ENCODE data around the gene RNF144B.
"Not testable (repeated sequence)": the region's sequence is repeated elsewhere in the genome, so short reads cannot be mapped to it uniquely, and the experiment has no call there.

The RNF144B gene

DNA sequence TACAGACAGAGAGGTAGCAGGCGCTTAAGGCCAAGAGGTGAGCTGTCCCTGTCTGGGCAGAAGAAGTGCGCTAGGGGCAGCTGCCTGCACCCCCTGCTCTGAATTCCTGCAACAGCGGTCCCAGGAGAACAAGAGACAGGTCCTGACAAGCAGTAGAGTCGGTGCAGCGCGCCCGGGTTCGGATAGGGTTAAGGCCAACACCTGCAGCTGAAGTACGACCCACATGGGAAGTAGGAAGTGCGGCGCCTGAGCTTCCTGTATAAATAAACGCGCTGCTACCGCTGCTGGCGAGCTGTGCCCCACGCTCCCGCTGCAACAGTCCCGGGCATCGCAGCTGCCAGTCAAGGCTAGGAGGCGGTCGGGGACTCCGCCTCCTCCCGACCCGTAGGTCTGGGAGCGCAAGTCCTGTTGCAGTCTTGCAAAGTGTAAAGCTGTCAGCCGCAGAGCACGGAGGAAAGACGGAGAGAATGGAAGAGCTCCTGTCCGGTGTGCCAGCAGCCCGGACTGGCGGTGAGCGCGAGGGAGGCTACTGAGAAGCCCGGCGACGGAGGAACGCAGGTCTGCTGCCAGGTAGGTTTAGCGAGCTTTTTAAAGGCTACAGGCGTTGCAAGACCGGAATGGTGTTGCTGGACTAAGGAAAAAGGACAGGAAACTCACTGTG, at the start of gene RNF144B:
Gene RNF144B (plus strand): TSS at position 290 of the 661 bp plus-strand sequence. CDS start 12,185 bp downstream, outside the sequence.
- DNase-seq (ENCODE audit: low read depth in 1 of 2, low spot score in 1 of 2) = peak; percentile 24 to 54

DNA sequence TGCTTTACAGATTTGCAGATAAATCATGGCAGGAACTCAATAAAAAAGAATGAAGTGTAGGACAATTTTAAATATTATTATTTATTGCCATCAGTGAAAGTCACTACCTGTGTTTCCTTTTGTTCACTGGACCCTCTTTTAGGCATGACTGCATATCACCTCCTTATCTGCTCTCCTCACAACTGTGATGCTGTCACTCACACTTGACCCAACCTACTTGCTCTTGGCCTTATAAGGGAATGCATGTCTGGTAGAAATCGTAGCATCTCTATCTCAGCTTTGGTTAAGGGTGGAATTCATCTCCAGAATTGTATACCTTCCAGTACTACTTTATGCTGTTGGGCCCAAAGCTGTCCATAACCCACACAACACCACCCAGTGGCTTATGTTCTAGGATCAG, 47.6 kb upstream of the RNF144B start:
- DNase-seq (ENCODE audit: low read depth in 1 of 2, low spot score in 1 of 2) = no peak

DNA sequence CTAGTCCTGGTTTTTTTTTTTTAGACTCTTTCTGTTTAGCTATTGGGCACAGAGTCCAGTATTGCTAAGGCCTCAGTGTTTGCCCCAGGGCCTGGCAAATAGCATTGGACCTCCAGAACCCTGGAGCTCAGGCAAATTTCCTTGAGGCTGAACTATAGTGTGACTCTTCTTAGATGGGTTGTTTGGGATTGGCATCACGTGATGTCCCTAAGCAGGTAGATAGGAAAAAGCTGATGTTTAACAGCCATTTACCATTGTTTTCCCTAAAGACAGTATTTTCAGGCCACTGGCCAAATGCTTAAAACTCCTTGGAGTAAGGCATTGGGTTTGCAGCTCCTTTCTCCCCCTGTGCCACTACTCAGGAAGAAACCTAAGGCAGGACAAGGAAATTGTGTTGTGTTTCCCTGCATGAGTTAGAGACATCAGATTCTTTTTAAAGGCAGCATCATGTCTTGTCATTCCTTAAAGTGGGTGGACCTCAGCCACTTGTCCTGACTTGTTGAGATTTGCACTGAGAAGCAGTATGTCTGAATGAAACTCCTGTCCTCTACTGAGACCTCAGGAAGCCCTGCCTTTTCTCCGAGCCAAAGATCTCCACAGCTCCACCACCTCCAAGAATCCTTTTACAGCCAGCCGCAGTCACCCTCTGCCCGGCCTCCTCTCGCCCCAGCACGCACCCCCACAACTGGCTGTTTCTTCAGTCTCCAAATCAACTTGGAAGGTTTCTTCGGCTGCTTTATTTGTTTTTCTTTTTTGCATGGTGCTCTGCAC, 46.2 kb upstream of the RNF144B start:
- DNase-seq (ENCODE audit: low read depth in 1 of 2, low spot score in 1 of 2) = no peak

DNA sequence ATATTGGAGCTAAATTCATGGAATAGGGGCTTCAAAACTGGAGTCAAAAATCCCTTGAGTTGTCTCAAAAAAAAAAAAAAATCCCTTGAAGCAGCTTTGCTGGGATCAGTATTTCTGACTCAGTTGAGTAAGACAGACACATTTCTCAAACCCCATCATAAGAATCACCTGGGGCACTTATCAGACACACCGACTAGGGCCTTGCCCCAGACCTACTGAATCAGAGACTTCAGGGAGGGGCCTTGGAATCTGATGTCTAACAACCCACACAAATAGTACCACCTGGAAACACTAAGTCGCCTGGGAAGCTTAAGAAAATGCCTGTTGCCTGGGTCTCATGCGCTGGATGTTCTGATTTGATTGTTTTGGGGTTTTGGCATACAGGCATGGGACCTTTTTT, 44.9 kb upstream of the RNF144B start:
- DNase-seq (ENCODE audit: low read depth in 1 of 2, low spot score in 1 of 2) = no peak

DNA sequence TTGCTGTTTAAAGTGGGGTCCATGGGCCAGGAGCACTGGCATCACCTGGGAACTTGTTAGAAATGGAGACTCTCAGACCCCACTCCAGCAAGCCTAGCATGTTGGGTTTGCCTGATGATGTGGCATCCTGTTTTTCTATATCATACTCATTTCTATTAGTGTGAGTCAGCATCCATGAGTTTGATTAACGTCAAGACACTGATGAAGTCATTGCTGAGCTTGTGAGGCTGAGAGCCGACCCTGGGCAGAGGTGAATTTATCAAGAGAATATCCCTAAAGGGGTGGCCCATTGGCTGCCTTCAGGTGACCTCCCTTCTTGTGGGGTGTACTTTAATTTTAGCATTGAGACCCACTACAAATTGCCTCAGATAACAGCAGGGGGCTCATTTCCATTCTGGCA, 43.4 kb upstream of the RNF144B start:
- no peak for DNase-seq (ENCODE audit: low read depth in 1 of 2, low spot score in 1 of 2)

DNA sequence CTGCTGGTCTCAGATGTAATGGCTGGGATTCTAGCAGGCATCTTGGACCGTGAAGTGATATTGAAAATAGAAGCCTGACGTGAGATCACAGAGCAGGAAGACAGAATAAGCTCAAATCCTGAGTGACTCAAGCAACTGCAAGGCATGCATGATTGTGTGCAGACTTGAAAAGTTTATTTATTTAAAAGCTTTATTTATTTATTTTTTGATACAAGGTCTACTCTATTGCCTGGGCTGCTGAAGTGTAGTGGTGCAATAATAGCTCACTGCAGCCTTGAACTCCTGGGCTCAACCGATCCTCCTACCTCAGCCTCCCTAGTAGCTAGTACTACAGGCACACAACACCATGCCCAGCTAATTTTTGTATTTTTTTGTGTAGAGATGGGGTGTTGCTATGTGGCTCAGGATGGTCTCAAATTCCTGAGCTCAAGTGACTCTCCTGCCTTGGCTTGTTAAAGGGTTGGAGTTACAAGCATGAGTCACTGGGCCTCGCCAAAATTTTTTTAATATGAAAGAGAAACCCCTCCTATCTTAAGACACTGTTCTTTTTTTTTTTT, 40.1 kb upstream of the RNF144B start:
- no peak for DNase-seq (ENCODE audit: low read depth in 1 of 2, low spot score in 1 of 2)

DNA sequence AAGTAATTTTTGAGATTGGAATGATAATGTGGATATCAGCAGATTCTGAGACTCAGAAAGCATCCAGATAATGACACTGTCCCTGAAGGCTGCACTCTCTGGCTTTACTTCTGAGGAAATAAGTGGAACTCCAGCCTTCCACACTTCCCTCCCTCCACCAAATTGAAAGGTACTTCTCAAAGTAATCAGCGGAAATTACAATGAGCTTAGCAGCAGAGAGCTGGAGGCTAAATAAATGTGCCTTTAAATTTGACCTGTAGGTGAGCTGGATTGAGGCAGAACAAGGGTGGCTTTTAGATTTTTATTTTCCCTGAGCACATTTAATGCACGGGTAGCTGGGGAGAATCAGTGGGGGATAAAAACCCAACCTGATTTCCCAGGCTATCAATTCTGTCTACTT, 39.3 kb upstream of the RNF144B start:
- DNase-seq (ENCODE audit: low read depth in 1 of 2, low spot score in 1 of 2) = no peak

DNA sequence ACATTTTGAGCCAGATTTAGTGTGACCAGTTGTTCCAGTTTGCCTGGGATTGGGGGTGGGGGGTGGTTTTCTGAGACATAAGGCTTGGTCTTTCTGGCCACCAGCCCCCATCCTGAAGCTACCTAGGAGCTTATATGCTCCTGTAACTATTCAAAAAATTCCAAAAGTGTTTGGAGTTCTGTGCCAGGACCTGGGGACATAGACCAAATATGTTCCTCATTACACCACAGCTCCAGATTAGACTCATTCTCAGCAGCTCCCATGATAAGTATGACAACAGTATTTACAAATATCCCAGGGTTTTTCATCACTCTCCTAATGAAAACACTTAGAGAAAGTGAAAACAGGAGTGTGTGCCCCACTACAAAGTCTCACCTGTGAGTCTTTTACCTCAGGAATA, 37.8 kb upstream of the RNF144B start:
- DNase-seq (ENCODE audit: low read depth in 1 of 2, low spot score in 1 of 2) = no peak

DNA sequence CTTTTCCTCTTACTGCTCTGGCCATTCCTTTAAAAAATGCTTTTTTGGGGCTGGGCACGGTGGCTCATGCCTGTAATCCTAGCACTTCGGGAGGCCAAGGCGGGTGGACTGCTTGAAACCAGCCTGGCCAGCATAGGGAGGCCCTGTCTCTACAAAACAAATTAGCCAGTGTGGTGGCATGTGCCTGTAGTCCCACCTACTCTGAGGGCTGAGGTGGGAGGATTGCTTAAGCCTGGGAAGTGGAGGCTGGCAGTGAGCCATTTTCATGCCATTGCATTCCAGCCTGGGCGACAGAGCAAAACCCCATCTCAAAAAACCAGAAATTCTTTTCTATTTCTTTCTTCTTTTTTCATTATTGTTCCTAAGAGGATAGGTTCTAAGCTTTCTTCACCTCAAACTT, 36.9 kb upstream of the RNF144B start:
- DNase-seq (ENCODE audit: low read depth in 1 of 2, low spot score in 1 of 2) = no peak

DNA sequence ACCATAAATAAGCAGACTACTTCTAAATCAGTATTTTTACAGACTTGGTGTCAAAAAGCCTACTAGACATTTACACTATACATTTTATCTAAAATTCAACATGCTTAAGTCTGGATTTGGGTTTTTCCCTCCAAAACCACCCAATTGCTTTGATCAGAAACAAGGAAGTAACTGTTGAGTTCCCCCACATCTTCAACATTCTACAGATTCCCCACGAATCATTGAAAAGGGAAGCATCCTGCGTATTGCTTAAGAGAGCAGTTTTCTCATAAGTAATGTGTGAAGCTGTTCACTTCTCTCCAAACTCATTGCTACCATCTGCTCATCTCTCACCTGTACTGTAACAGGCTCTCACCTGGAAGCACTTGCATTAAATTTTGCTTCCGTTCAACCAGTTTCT, 36.4 kb upstream of the RNF144B start:
- no peak for DNase-seq (ENCODE audit: low read depth in 1 of 2, low spot score in 1 of 2)

DNA sequence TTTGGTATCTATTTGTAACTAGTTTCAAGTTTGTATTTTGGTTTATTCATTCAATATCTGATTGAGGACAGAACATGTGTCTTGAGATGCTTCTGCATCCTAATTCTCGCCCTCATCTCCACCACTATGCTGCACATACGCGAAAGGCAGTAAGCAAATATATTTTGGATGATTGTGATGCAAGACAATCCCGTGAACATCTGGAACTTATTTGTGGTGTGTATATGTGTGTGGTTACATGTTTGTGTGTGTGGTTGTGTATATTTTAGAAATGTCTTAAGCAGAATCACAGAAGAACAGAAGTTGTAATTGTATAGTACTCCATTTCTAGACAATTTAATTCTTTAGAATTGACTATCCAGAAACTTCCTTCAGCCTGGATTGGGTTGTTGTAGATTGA, 35.1 kb upstream of the RNF144B start:
- no peak for DNase-seq (ENCODE audit: low read depth in 1 of 2, low spot score in 1 of 2)

DNA sequence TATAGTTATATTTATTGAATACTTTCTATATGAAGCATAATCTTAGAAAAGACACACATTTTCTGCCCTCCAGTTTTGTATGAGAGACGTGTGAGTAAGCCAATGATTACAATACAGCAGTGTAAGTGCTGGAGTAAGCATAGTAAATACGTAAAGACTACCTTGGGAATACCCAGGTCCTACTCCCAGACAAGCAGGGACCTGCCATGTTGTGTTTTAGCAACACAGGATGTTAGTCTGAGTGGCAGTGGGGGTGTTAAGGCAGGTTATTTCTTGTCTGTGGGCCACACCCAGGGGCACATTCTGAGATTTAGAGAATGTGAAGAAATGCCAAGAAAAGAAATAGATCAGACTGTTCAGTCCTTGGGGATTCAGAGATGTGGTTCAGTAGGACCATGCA, 34.3 kb upstream of the RNF144B start:
- no peak for DNase-seq (ENCODE audit: low read depth in 1 of 2, low spot score in 1 of 2)

DNA sequence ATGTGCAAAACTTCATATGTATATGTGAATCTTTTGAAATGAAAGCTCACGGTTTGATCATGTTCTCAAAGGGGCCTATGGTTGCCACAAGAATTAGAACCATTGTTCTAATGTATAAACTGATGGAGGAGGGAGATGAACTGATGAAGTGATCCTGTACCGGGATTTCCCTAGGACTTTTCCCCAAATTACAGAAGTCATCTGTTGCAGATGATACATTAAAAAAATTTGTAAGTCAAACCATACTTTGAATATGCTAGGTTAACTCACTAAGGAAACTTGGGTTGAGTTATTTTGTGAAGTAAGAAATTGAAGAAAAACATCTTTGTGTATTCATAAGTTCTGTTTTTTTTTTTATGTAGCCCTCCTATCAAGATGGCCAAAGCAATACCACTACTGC, 33.9 kb upstream of the RNF144B start:
- DNase-seq (ENCODE audit: low read depth in 1 of 2, low spot score in 1 of 2) = no peak

DNA sequence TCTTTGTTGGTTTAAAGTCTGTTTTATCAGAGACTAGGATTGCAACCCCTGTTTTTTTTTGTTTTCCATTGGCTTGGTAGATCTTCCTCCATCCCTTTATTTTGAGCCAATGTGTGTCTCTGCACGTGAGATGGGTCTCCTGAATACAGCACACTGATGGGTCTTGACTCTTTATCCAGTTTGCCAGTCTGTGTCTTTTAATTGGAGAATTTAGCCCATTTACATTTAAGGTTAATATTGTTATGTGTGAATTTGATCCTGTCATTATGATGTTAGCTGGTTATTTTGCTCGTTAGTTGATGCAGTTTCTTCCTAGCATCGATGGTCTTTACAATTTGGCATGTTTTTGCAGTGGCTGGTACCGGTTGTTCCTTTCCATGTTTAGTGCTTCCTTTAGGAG, 29.6 kb upstream of the RNF144B start:
- DNase-seq (ENCODE audit: low read depth in 1 of 2, low spot score in 1 of 2) = not testable (repeated sequence)

DNA sequence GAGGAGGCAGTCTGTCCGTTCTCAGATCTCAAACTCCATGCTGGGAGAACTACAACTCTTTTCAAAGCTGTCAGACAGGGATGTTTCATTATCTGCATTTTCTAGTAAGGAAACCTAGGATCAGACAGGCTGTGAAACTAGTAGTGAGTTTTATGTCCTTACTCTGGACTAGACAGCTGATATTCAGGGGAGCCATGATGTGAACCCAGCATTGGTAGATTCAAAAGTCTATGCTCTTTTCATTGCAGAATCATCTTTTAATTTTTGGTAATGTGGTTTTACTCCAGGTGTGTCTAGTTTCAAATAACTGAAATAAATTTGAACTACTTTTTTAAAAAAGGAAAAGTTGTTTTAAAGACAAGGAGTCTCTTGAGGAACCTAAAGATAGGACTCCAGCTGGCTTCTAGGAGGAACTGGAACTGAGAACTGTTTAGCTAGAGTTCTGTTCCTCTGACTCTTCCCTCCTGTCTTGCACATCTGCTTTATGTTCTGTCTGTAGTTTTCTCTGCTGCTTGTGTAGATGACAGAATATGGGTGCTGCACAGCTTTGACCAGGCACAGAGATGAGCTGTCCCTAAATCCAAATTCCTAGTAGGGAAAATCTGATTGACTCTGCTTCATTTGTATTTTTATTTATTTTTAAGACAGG, 27.8 kb upstream of the RNF144B start:
- no peak for DNase-seq (ENCODE audit: low read depth in 1 of 2, low spot score in 1 of 2)

DNA sequence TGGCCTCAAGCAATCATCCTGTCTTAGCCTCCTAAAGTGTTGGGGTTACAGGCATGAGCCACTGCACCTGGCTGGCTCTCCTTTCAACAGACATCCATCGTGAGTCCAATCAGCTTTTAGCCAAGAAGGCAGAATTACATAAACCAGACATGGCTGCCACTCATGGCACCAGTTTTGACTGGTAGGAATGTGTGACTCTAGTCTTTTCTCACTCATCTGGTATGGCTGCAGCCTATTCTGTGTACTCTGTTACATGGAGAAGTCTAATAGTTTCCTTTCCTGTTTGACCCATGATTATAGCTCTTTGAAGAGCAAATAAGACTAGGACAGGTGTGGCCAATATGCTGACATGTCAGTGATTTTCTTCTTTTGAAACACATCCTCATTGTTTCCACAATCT, 27.0 kb upstream of the RNF144B start:
- no peak for DNase-seq (ENCODE audit: low read depth in 1 of 2, low spot score in 1 of 2)

DNA sequence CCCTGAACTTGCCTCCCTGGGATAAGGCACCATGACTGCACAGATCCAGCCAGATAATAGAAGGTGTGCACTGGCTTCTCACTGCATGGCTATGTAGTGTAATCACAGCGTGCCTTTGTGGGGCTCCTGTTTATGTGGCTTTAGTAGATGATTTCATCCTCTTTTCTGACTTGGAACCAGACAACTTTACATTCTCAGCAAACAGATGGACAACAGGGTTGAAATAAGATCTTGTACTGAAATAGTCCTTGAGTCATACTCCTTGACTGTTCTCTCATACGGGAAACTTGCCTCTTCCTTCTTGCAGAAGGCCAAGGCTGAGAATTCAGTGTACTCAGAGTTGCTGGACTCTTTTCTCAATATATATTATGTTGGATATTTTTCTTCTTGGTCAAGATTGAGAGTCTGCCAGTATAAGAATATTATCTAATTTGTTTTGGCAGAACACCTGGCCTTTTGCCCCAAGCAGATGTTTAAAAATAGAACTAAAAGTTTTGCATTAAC, 25.0 kb upstream of the RNF144B start:
- DNase-seq (ENCODE audit: low read depth in 1 of 2, low spot score in 1 of 2) = no peak

DNA sequence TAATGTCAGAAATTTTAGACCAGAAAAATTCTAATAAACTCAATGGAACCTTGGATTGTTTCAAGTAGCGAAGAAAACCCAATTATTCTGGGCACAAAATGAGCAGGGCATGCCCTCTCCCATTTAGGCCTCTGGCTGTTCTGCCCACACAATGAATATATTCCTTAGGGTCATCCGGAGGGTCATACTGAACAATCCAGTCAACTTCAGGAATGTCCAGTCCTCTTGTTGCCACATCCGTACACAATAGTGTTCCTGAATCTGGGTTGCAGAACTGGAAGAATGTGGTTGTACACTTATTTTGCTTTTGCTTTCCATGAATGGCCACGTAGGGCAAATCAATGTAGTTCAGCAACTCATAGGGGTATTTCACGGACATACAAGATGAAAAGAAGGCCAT, 23.4 kb upstream of the RNF144B start:
- DNase-seq (ENCODE audit: low read depth in 1 of 2, low spot score in 1 of 2) = no peak

DNA sequence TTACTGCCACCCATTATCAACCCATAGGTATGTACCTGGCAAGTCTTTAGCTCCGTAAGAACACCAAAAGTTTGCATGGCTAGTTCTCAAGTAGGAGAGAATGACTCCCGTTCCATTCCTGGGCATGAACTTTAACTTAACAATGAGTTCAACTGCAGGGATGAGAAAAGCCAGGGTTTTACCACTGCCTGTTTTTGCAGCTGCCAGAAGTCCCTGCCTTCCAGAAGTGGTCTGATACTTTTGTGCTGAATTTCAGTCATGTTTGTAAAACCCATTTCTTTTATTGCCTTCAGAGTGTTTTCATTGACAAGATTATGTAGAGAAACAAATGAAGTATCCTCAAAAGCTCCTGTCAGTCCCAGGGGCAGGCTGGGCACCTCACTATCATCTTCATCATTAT, 22.6 kb upstream of the RNF144B start:
- DNase-seq (ENCODE audit: low read depth in 1 of 2, low spot score in 1 of 2) = not testable (repeated sequence)

DNA sequence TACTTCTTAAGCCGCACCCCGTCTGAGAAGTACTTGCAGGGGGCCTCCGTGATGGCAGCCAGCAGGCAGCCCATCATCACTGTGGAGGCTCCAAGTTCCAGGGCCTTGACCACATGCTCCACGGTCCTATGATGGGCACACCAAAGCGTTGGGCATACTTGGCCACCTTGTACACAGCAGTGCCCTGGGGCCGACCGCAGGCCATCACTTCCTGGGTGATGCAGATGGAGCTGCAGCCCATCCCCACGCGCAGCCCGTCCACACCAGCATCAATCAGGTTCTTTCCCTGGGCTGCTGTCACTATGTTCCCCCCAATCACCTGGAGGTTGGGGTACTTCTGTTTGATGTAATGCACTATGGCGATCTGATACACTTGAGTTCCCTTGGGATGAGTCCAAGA, 19.8 kb upstream of the RNF144B start:
- no peak for DNase-seq (ENCODE audit: low read depth in 1 of 2, low spot score in 1 of 2)

DNA sequence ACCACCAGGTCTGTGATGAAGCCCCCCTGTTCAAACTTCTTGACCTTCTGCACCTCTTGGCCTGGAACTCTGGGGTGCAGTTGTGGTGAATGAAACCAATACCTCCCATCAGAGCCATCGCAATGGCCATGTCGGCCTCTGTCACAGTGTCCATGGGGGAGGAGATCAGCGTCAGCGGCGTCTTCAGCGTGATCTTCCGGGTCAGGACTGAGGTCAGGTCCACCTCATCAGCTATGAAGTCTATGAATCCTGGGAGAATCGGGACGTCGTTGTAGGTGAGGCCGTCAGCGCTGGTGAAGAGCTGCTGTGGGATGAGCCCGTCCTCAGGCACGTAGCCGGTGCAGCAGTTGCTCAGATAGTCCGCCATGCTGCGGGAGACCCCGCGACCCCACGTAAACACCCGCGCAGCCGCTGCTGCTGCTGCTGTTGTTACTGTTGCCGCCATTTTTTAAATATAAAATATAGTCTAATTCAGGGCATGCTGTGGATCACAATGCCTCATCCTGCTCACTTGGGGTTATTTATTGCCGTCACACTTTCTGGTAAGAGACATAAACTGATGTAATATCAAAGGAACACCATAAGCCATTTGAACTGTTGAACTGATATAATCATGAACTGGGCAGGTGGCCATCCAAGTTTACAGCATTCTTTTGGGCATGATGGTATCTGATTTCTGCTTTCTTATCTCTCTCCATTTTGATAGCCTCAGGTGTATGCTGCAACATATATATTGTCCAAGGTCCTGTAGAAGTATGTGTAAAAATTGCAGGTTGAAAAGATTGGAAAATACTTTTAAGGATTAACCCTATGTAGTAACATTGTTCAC, 18.7 kb upstream of the RNF144B start:
- no peak for DNase-seq (ENCODE audit: low read depth in 1 of 2, low spot score in 1 of 2)

Measured in activated CD4-positive, alpha-beta T cell treated with anti-CD3 and anti-CD28 coated beads, Interleukin-2, amount 50 U/mL, for 24 hours (primary cell).